Spleen (tissue), 11 donors: ENCODE results near the gene GOSR2. TPM values are rescaled to one million over a fixed set of nuclear protein-coding genes. Genes with fewer than 3 reads are reported as not detected.
A peak's percentile ranks its signal among the peaks of the same experiment; 100 is the strongest.
"Not testable (repeated sequence)": the region's sequence is repeated elsewhere in the genome, so short reads cannot be mapped to it uniquely, and the experiment has no call there.

Source experiments
- DNase-seq: peaks from one replicate; pipeline ENCODE4 v3.0.0-alpha.2; 2020
- H3K27ac ChIP-seq, 8 donors: fragments of 200-600 bp; sonication (generic) in 7 of 8; 1 replicate in 4 of 8; 2 replicates in 4 of 8; pipeline versions ENCODE4 v1.5.0 to v1.8.0; 2016 to 2021; ENCODE audit warnings: inconsistent platforms in 4 of 8, mild to moderate bottlenecking in 4 of 8, moderate library complexity in 1 of 8
- H3K27me3 ChIP-seq, 7 donors: fragments of 200-600 bp; sonication (generic) in 6 of 7; replicated peaks in 1 of 7; 1 replicate in 4 of 7; 2 replicates in 3 of 7; pipeline versions ENCODE4 v1.5.0 to v1.8.0; 2016 to 2021; ENCODE audit warnings: inconsistent platforms in 3 of 7, mild to moderate bottlenecking in 1 of 7
- H3K36me3 ChIP-seq, 6 donors: fragments of 200-600 bp; sonication (generic) in 5 of 6; 1 replicate in 4 of 6; 2 replicates in 2 of 6; pipeline versions ENCODE4 v1.5.0 to v1.8.0; 2016 to 2021; ENCODE audit warnings: inconsistent platforms in 2 of 6
- H3K4me1 ChIP-seq, 6 donors: fragments of 200-600 bp; sonication (generic) in 5 of 6; 1 replicate in 3 of 6; 2 replicates in 3 of 6; pipeline versions ENCODE4 v1.5.0 to v1.8.0; 2016 to 2021; ENCODE audit warnings: inconsistent platforms in 3 of 6
- H3K4me3 ChIP-seq, 8 donors: fragments of 200-600 bp; sonication (generic) in 7 of 8; 1 replicate in 4 of 8; 2 replicates in 4 of 8; pipeline versions ENCODE4 v1.5.0 to v1.8.0; 2016 to 2021; ENCODE audit warnings: inconsistent platforms in 4 of 8, mild to moderate bottlenecking in 4 of 8, moderate library complexity in 2 of 8
- H3K9me3 ChIP-seq, 8 donors: fragments of 200-600 bp; sonication (generic) in 7 of 8; 1 replicate in 4 of 8; 2 replicates in 4 of 8; pipeline versions ENCODE4 v1.5.0 to v1.8.0; 2016 to 2021; ENCODE audit warnings: inconsistent platforms in 4 of 8
- POLR2A ChIP-seq, 3 donors: fragments of 450-650 bp; IDR thresholded peaks; one replicate each; pipeline ENCODE4 v1.5.1; 2017; ENCODE audit warnings: antibody characterized with exemption in 3 of 3, mild to moderate bottlenecking in 1 of 3
- POLR2AphosphoS5 ChIP-seq, 3 donors: sonication (generic); formaldehyde crosslinking; IDR thresholded peaks; one replicate each; pipeline ENCODE4 v1.5.1; 2017; ENCODE audit warnings: antibody characterized with exemption in 3 of 3
- WGBS, 5 donors: extraction: QIAGEN DNeasy Blood & Tissue Kit in 3 of 5; methylation state at CpG; one replicate each; pipeline versions ENCODE4 v1.1.5 to v1.1.7; 2013 to 2018; 5-methylcytosine and 5-hydroxymethylcytosine counted together
- intact Hi-C: fragments of 100-400 bp; cut with DNase I; formaldehyde crosslinking; loops from one replicate; pipeline ENCODE4 v1.15.0; 2023; ENCODE audit warnings: low total_unique reads
- polyA plus RNA-seq, 3 donors: library from polyadenylated mRNA; stranded (reverse); fragments of 200-250 nt; gene quantifications; one replicate each; pipeline ENCODE4 v1.2.1, GENCODE V29; 2013
- total RNA-seq, 7 donors: library from RNA; depleted of rRNA in 3 of 7; stranded (reverse); fragments of >200 nt in 3 of 7; fragmentation: NEBNext Ultra II Directional in 4 of 7; extraction: Animal tissue kit (Norgen Biotek cat#: 25700) in 4 of 7; gene quantifications; one replicate each; pipeline versions ENCODE4 v1.1.0 to v1.2.1, GENCODE V29; 2016 to 2021
- TF ChIP-seq, protein P1 (sequence below), 11 experiments: fragments of 200-600 bp in 7 of 11; fragments of 450-650 bp in 4 of 11; sonication (generic) in 4 of 11; IDR thresholded peaks in 8 of 11; conservative IDR thresholded peaks in 3 of 11; 1 replicate in 7 of 11; 2 replicates in 4 of 11; pipeline versions ENCODE4 v1.4.0 to v1.8.0; 2016 to 2021; ENCODE audit warnings: antibody characterized with exemption in 11 of 11, inconsistent platforms in 4 of 11, mild to moderate bottlenecking in 1 of 11
- donor health status: healthy with polysubstance abuse.
- donor health status: DM: no; HTN: no; CAD: no; lungs with moderate emphysema.
- donor health status: DM: no; HTN: no; CAD: no.
- donor health status: Bipolar disorder and iron deficiency.
- donor health status: healthy.
- donor health status: DM: no; HTN: no; CAD: no.
- donor health status: DM: yes; HTN: yes; CAD: no.

GOSR2 gene
- total and polyA plus RNA-seq, 10 donors, result 19.2 to 114 (median 80.0) TPM

DNA sequence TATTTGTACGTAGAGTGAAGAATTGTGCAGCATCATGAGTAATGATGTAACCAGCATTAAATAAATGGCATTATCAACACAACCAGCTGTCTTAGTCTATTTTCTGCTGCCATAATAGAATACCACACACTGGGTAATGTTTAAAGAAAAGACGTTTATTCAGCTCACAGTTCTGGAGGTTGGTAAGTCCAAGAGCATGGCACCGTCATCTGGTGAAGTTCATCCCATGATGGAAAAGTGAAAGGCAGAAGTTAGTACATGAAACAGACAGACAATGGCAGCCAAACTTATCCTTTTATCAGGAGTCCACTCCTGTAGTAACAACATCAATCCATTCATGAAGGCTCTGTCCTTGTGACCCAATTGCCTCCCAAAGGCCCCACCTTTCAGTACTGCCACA, 6.3 kb upstream of the GOSR2 start:
- WGBS, 5 donors, result 86 to 94% (median 90%) methylated on average over 3 of the region's 3 CpGs
- H3K27ac ChIP-seq, result no peak overlapping the region
- no peak for DNase-seq

DNA sequence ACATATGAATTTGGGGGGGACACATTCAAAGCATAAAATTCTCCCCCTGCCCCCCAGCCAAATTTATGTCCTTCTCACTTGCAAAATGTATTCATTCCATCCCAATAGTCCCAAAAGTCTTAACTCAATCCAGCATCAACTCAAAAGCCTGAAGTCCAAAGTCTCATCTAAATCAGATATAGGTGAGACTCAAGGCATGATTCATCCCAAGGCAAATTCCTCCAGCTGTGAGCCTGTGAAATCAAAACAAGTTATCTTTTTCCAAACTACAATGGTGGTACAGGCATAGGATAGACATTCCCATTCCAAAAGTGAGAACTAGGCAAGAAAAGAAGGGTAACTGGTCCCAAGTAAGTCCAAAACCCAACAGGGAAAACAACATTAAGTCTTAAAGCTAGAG, 5.9 kb upstream of the GOSR2 start:
- H3K9me3 ChIP-seq, result no peaks in the 10 kb centered on the region
- H3K4me1 ChIP-seq, result peaks cover 0 to 3% (median 0%) of the 10 kb centered on the region in 6 donors
- TF ChIP-seq, protein P1, sequence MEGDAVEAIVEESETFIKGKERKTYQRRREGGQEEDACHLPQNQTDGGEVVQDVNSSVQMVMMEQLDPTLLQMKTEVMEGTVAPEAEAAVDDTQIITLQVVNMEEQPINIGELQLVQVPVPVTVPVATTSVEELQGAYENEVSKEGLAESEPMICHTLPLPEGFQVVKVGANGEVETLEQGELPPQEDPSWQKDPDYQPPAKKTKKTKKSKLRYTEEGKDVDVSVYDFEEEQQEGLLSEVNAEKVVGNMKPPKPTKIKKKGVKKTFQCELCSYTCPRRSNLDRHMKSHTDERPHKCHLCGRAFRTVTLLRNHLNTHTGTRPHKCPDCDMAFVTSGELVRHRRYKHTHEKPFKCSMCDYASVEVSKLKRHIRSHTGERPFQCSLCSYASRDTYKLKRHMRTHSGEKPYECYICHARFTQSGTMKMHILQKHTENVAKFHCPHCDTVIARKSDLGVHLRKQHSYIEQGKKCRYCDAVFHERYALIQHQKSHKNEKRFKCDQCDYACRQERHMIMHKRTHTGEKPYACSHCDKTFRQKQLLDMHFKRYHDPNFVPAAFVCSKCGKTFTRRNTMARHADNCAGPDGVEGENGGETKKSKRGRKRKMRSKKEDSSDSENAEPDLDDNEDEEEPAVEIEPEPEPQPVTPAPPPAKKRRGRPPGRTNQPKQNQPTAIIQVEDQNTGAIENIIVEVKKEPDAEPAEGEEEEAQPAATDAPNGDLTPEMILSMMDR (IDR thresholded peaks at IDR 0.05 in 8 of 11, conservative IDR thresholded peaks at IDR 0.05 in 3 of 11), result no peak
- no peaks in the 10 kb centered on the region for H3K36me3 ChIP-seq
- no peak overlapping the region for H3K4me3 ChIP-seq
- DNase-seq, result no peak
- intact Hi-C loops, result no loop called here
- no peaks in the 10 kb centered on the region for H3K27me3 ChIP-seq
- H3K27ac ChIP-seq, result no peak overlapping the region

More for the DNA sequence above, 6.3 kb upstream of the GOSR2 start:
- no peaks in the 10 kb centered on the region for H3K27me3 ChIP-seq
- no peaks in the 10 kb centered on the region for H3K4me1 ChIP-seq
- no peak overlapping the region for H3K4me3 ChIP-seq
- TF ChIP-seq POLR2A (IDR thresholded peaks at IDR 0.05) (no peak), POLR2AphosphoS5 (IDR thresholded peaks at IDR 0.05) (no peak)
- TF ChIP-seq, protein P1 (IDR thresholded peaks at IDR 0.05 in 8 of 11, conservative IDR thresholded peaks at IDR 0.05 in 3 of 11), result no peak
- H3K36me3 ChIP-seq, result no peaks in the 10 kb centered on the region
- intact Hi-C loops, result no loop called here
- no peaks in the 10 kb centered on the region for H3K9me3 ChIP-seq

DNA sequence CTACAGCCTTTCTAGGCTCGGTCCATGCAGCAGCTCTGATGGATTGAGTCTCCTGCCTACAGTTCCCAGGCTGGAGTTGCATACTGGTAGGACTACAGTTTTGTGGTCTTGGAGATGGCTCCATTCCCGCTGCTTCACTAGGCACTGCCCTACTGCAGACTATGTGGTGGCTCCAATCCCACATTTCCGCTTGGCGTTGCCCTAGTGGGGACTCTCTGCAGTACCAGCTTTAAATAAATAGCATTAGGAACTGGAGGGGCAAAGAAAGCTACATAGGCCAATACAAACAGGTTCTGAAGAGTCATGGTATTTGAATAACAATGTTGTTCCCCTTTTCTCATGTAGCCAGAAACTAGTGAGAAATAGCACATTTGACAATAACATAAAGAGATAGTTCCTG, 5.4 kb upstream of the GOSR2 start:
- intact Hi-C loops, result no loop called here
- Histone ChIP-seq H3K4me3 (no peak overlapping the region), H3K36me3 (no peaks in the 10 kb centered on the region), H3K9me3 (no peaks in the 10 kb centered on the region), H3K4me1 (peaks cover 0 to 8% (median 0%) of the 10 kb centered on the region in 6 donors), H3K27ac (no peak overlapping the region), H3K27me3 (no peaks in the 10 kb centered on the region)
- WGBS, 5 donors, result 70 to 93% (median 74%) methylated on average over 4 of the region's 4 CpGs
- DNase-seq, result no peak
- TF ChIP-seq, protein P1 (IDR thresholded peaks at IDR 0.05 in 8 of 11, conservative IDR thresholded peaks at IDR 0.05 in 3 of 11), result no peak
- TF ChIP-seq POLR2A (IDR thresholded peaks at IDR 0.05) (no peak), POLR2AphosphoS5 (IDR thresholded peaks at IDR 0.05) (no peak)

DNA sequence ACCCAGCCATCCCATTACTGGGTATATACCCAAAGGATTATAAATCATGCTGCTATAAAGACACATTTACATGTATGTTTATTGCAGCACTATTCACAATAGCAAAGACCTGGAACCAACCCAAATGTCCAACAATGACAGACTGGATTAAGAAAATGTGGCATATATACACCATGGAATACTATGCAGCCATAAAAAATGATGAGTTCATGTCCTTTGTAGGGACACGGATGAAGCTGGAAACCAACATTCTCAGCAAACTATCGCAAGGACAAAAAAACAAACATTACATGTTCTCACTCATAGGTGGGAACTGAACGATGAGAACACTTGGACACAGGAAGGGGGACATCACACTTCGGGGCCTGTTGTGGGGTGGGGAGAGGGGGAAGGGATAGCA, 998 bp upstream of the GOSR2 start:
- DNase-seq, intact Hi-C loops, H3K36me3 ChIP-seq, H3K27me3 ChIP-seq, H3K9me3 ChIP-seq: not testable (repeated sequence)
- Histone ChIP-seq H3K27ac (peak overlapping the region in 4 of 8 donors; percentile 91 to 96 (median 94)), H3K4me3 (peak overlapping the region in 4 of 8 donors; percentile 74 to 95 (median 84)), H3K4me1 (peaks cover 22 to 48% (median 35%) of the 10 kb centered on the region in 6 donors)
- WGBS, 5 donors, result 67 to 80% (median 73%) methylated on average over 4 of the region's 4 CpGs

DNA sequence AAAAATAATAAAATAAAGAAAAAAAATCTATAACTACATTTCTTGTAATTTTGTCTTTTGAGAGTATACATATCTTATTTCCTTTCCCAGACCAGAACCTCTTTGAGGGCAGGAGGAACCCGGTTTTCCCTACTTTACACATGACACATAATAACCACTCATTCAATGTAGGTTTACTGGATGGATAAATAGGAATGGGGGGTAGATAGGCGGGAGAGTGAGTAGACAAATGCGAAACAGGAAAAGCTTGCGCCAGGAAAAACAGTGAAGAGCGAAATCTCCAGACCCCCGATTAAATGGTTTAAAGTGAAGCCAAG, 515 bp upstream of the GOSR2 start:
- DNase-seq, result no peak
- WGBS, 5 donors, result 0 to 1% (median 1%) methylated on average over 6 of the region's 6 CpGs
- no peak for TF ChIP-seq POLR2AphosphoS5 (IDR thresholded peaks at IDR 0.05)
- TF ChIP-seq, protein P1 (IDR thresholded peaks at IDR 0.05 in 8 of 11, conservative IDR thresholded peaks at IDR 0.05 in 3 of 11), result no peak
- no peak for TF ChIP-seq POLR2A (IDR thresholded peaks at IDR 0.05)
- Histone ChIP-seq H3K27me3 (no peaks in the 10 kb centered on the region), H3K4me1 (peaks cover 24 to 53% (median 40%) of the 10 kb centered on the region in 6 donors), H3K27ac (peak overlapping the region; percentile 90 to 98 (median 94)), H3K9me3 (no peaks in the 10 kb centered on the region), H3K4me3 (peak overlapping the region; percentile 72 to 95 (median 84)), H3K36me3 (peaks cover 0 to 8% (median 0%) of the 10 kb centered on the region in 6 donors)
- intact Hi-C loops, result no loop called here
